ENCODE data around the gene LTF.

Gene LTF

GRCh38 chr3:46456118-46456517, 8.6 kb downstream of the LTF start:
- no peak overlapping the region for H3K56ac ChIP-seq (ENCODE audit: low read length)
- H3K79me2 ChIP-seq (ENCODE audit: control insufficient read depth, insufficient read depth, low read length): no peaks in the 10 kb centered on the region
- H4K5ac ChIP-seq (ENCODE audit: low read length): no peak overlapping the region
- H3K18ac ChIP-seq (ENCODE audit: low read length): no peak overlapping the region
- H3K27me3 ChIP-seq (ENCODE audit: insufficient read depth, low read length, poor library complexity): no peaks in the 10 kb centered on the region
- no peak overlapping the region for H4K8ac ChIP-seq (ENCODE audit: low read depth, low read length)
- no peaks in the 10 kb centered on the region for H3K4me1 ChIP-seq (ENCODE audit: control insufficient read depth, low read depth, low read length)
- H2BK120ac ChIP-seq (ENCODE audit: low read depth, low read length): no peak overlapping the region
- no peak for DNase-seq
- H2AK5ac ChIP-seq (ENCODE audit: low read length): no peak overlapping the region
- WGBS (ENCODE audit: extremely low coverage, insufficient coverage, low lambda C conversion rate): no CpG with 5 or more reads among the region's 14 CpGs
- no peaks in the 10 kb centered on the region for H3K36me3 ChIP-seq (ENCODE audit: control insufficient read depth, insufficient read depth, low read length)
- H2BK5ac ChIP-seq (ENCODE audit: low read length): no peak overlapping the region
- H2BK15ac ChIP-seq (replicated peaks; ENCODE audit: low read depth): no peak overlapping the region
- no peak overlapping the region for H3K27ac ChIP-seq (ENCODE audit: low read depth, low read length)
- no peak overlapping the region for H3K4ac ChIP-seq (ENCODE audit: low read depth, low read length)
- no peak overlapping the region for H3K9ac ChIP-seq (ENCODE audit: low read length)
- H3K79me1 ChIP-seq (ENCODE audit: low read length): no peaks in the 10 kb centered on the region
- H3K4me2 ChIP-seq (ENCODE audit: low read length): no peak overlapping the region
- no peak overlapping the region for H3K23ac ChIP-seq (ENCODE audit: low read length)
- H3K4me3 ChIP-seq (ENCODE audit: low read length): no peak overlapping the region

DNA sequence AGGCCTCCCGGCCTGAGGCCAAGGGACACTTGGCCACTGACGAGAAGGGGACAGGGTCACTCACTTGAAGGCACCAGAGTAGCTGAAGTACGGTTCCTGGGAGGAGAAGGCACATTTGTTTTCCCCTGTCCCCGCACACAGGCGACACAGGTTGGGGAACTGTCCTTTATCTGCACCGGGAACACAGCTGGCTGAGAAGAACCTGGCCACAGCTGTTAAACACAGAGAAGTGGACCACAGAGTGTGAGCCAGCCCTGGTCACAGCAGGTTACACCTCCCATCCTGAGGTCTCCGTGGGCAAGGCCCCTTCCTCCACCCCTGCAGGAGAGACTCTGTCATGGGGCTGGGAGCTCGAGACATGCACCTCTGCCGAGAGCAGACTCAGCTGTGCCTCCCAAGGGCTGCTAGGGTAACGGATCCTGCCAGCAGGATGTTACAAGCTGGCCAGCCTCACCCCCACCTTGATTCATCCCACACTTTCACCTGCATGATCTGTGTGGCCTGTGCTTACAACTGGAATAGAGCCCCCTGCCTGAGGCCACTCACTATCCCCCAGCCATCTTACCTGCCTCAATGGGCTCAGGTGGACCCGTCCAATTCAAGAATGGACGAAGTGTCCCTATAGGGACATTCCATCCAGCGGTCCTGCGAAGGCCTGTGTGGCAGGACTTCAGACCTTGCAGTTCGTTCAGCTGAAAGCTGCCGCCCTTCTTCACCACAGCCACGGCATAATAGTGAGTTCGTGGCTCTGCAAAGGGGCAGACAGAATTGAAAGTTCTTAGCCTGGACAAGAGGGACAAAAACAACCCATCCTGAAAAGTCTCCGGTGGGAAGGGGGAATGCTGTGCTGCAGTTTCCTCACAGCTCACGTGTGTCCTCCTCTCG, 9.2 kb downstream of the LTF start:
- Histone ChIP-seq H3K9ac (ENCODE audit: low read length) (no peak overlapping the region), H2BK15ac (replicated peaks; ENCODE audit: low read depth) (no peak overlapping the region), H3K4me1 (ENCODE audit: control insufficient read depth, low read depth, low read length) (no peaks in the 10 kb centered on the region), H2BK5ac (ENCODE audit: low read length) (no peak overlapping the region), H2AK5ac (ENCODE audit: low read length) (no peak overlapping the region), H3K4ac (ENCODE audit: low read depth, low read length) (no peak overlapping the region), H4K8ac (ENCODE audit: low read depth, low read length) (no peak overlapping the region), H3K27me3 (ENCODE audit: insufficient read depth, low read length, poor library complexity) (no peaks in the 10 kb centered on the region), H4K5ac (ENCODE audit: low read length) (no peak overlapping the region), H3K23ac (ENCODE audit: low read length) (no peak overlapping the region), H3K4me2 (ENCODE audit: low read length) (no peak overlapping the region), H2BK120ac (ENCODE audit: low read depth, low read length) (no peak overlapping the region), H3K36me3 (ENCODE audit: control insufficient read depth, insufficient read depth, low read length) (no peaks in the 10 kb centered on the region), H3K27ac (ENCODE audit: low read depth, low read length) (no peak overlapping the region), H3K4me3 (ENCODE audit: low read length) (no peak overlapping the region), H3K56ac (ENCODE audit: low read length) (no peak overlapping the region), H3K79me1 (ENCODE audit: low read length) (no peaks in the 10 kb centered on the region), H3K18ac (ENCODE audit: low read length) (no peak overlapping the region), H3K79me2 (ENCODE audit: control insufficient read depth, insufficient read depth, low read length) (no peaks in the 10 kb centered on the region)
- no peak for DNase-seq
- no CpG with 5 or more reads among the region's 21 CpGs for WGBS (ENCODE audit: extremely low coverage, insufficient coverage, low lambda C conversion rate)

DNA sequence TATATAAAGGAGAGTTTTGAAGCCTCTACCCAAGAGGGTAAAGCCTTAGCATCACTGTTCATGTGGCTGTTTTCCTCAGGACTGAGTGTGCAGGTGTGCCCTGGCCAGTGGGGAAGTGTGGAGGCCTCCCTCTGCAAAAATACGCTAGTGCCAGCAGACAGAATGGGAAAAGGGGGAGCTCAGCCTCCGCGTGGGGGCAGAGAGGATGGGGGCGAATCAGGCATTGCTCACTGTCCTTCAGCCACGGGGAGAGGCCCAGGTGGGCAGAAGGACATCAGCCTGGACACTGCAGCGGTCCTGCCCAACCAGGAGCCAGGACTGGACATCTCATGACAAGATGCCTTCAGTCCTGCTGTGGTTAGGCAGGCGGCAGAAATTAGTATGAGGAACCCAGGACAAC, 10.1 kb downstream of the LTF start:
- H2AK5ac ChIP-seq (ENCODE audit: low read length): no peak overlapping the region
- no peak overlapping the region for H3K18ac ChIP-seq (ENCODE audit: low read length)
- DNase-seq: no peak
- no peak overlapping the region for H3K9ac ChIP-seq (ENCODE audit: low read length)
- no CpG with 5 or more reads among the region's 7 CpGs for WGBS (ENCODE audit: extremely low coverage, insufficient coverage, low lambda C conversion rate)
- H3K23ac ChIP-seq (ENCODE audit: low read length): no peak overlapping the region
- no peaks in the 10 kb centered on the region for H3K79me1 ChIP-seq (ENCODE audit: low read length)
- H3K4me3 ChIP-seq (ENCODE audit: low read length): no peak overlapping the region
- H3K27ac ChIP-seq (ENCODE audit: low read depth, low read length): no peak overlapping the region
- no peak overlapping the region for H4K8ac ChIP-seq (ENCODE audit: low read depth, low read length)
- H3K4me2 ChIP-seq (ENCODE audit: low read length): no peak overlapping the region
- no peak overlapping the region for H2BK120ac ChIP-seq (ENCODE audit: low read depth, low read length)
- no peaks in the 10 kb centered on the region for H3K79me2 ChIP-seq (ENCODE audit: control insufficient read depth, insufficient read depth, low read length)
- H3K56ac ChIP-seq (ENCODE audit: low read length): no peak overlapping the region
- no peaks in the 10 kb centered on the region for H3K27me3 ChIP-seq (ENCODE audit: insufficient read depth, low read length, poor library complexity)
- H3K36me3 ChIP-seq (ENCODE audit: control insufficient read depth, insufficient read depth, low read length): no peaks in the 10 kb centered on the region
- no peak overlapping the region for H3K4ac ChIP-seq (ENCODE audit: low read depth, low read length)
- H2BK5ac ChIP-seq (ENCODE audit: low read length): no peak overlapping the region
- no peak overlapping the region for H4K5ac ChIP-seq (ENCODE audit: low read length)
- H2BK15ac ChIP-seq (replicated peaks; ENCODE audit: low read depth): no peak overlapping the region
- H3K4me1 ChIP-seq (ENCODE audit: control insufficient read depth, low read depth, low read length): no peaks in the 10 kb centered on the region

- H4K8ac ChIP-seq (ENCODE audit: low read depth, low read length): no peak overlapping the region
- no peaks in the 10 kb centered on the region for H3K27me3 ChIP-seq (ENCODE audit: insufficient read depth, low read length, poor library complexity)
- H3K79me1 ChIP-seq (ENCODE audit: low read length): no peaks in the 10 kb centered on the region
- no peaks in the 10 kb centered on the region for H3K79me2 ChIP-seq (ENCODE audit: control insufficient read depth, insufficient read depth, low read length)
- no peak overlapping the region for H3K23ac ChIP-seq (ENCODE audit: low read length)
- no peak overlapping the region for H3K27ac ChIP-seq (ENCODE audit: low read depth, low read length)
- no peak overlapping the region for H3K4me3 ChIP-seq (ENCODE audit: low read length)
- no peak overlapping the region for H3K9ac ChIP-seq (ENCODE audit: low read length)
- no peak overlapping the region for H2BK15ac ChIP-seq (replicated peaks; ENCODE audit: low read depth)
- no peak overlapping the region for H2BK120ac ChIP-seq (ENCODE audit: low read depth, low read length)
- no peak overlapping the region for H4K5ac ChIP-seq (ENCODE audit: low read length)
- no peak overlapping the region for H2AK5ac ChIP-seq (ENCODE audit: low read length)
- no peaks in the 10 kb centered on the region for H3K4me1 ChIP-seq (ENCODE audit: control insufficient read depth, low read depth, low read length)
- no peak overlapping the region for H3K56ac ChIP-seq (ENCODE audit: low read length)
- DNase-seq: no peak
- no CpG with 5 or more reads among the region's 3 CpGs for WGBS (ENCODE audit: extremely low coverage, insufficient coverage, low lambda C conversion rate)
- no peak overlapping the region for H2BK5ac ChIP-seq (ENCODE audit: low read length)
- H3K4ac ChIP-seq (ENCODE audit: low read depth, low read length): no peak overlapping the region
- H3K4me2 ChIP-seq (ENCODE audit: low read length): no peak overlapping the region
- no peaks in the 10 kb centered on the region for H3K36me3 ChIP-seq (ENCODE audit: control insufficient read depth, insufficient read depth, low read length)
- H3K18ac ChIP-seq (ENCODE audit: low read length): no peak overlapping the region
These were observed 10.5 kb downstream of the LTF start for GRCh38 chr3:46454209-46454595.

GRCh38 chr3:46453526-46454208, 11.0 kb downstream of the LTF start:
- Histone ChIP-seq H3K56ac (ENCODE audit: low read length) (no peak overlapping the region), H2BK120ac (ENCODE audit: low read depth, low read length) (no peak overlapping the region), H3K79me1 (ENCODE audit: low read length) (no peaks in the 10 kb centered on the region), H3K18ac (ENCODE audit: low read length) (no peak overlapping the region), H3K36me3 (ENCODE audit: control insufficient read depth, insufficient read depth, low read length) (no peaks in the 10 kb centered on the region), H4K8ac (ENCODE audit: low read depth, low read length) (no peak overlapping the region), H3K4ac (ENCODE audit: low read depth, low read length) (no peak overlapping the region), H3K4me2 (ENCODE audit: low read length) (no peak overlapping the region), H3K4me3 (ENCODE audit: low read length) (no peak overlapping the region), H2AK5ac (ENCODE audit: low read length) (no peak overlapping the region), H3K27ac (ENCODE audit: low read depth, low read length) (no peak overlapping the region), H3K4me1 (ENCODE audit: control insufficient read depth, low read depth, low read length) (no peaks in the 10 kb centered on the region), H2BK15ac (replicated peaks; ENCODE audit: low read depth) (no peak overlapping the region), H3K23ac (ENCODE audit: low read length) (no peak overlapping the region), H3K27me3 (ENCODE audit: insufficient read depth, low read length, poor library complexity) (no peaks in the 10 kb centered on the region), H3K79me2 (ENCODE audit: control insufficient read depth, insufficient read depth, low read length) (no peaks in the 10 kb centered on the region), H3K9ac (ENCODE audit: low read length) (no peak overlapping the region), H4K5ac (ENCODE audit: low read length) (no peak overlapping the region), H2BK5ac (ENCODE audit: low read length) (no peak overlapping the region)
- WGBS (ENCODE audit: extremely low coverage, insufficient coverage, low lambda C conversion rate): no CpG with 5 or more reads among the region's 7 CpGs
- no peak for DNase-seq

All from mesendoderm (in vitro differentiated cells).